Activated CD4-positive, alpha-beta memory T cell treated with anti-CD3 and anti-CD28 coated beads for 36 hours (primary cell): Measurements from ENCODE around the gene PERM1. TPM values are rescaled to one million over a fixed set of nuclear protein-coding genes. Genes with fewer than 3 reads are reported as not detected.

Experiments
- CTCF ChIA-PET: fragments of 350-600 bp; sonication (Branson Sonifier 250); formaldehyde crosslinking; loops from one replicate; lab custom pipeline; 2021; ENCODE audit warnings: antibody characterized with exemption, inconsistent platforms; lab: Charles Lee
- POLR2A ChIA-PET: fragments of 350-600 bp; sonication (Branson Sonifier 250); formaldehyde crosslinking; loops from one replicate; lab custom pipeline; 2021; ENCODE audit warnings: antibody characterized with exemption; lab: Charles Lee
- DNase-seq: peaks from one replicate; pipeline ENCODE4 v3.0.0-alpha.2; 2020
- H3K27ac Mint-ChIP-seq: one replicate; pipeline ENCODE4 v1.8.0; 2021; ENCODE audit warnings: mixed read lengths
- H3K27me3 Mint-ChIP-seq: one replicate; pipeline ENCODE4 v1.8.0; 2021; ENCODE audit warnings: mixed read lengths
- H3K36me3 Mint-ChIP-seq: one replicate; pipeline ENCODE4 v1.8.0; 2021; ENCODE audit warnings: mixed read lengths
- H3K4me1 Mint-ChIP-seq: one replicate; pipeline ENCODE4 v1.8.0; 2021; ENCODE audit warnings: low read depth, mixed read lengths
- H3K4me3 Mint-ChIP-seq: one replicate; pipeline ENCODE4 v1.8.0; 2021; ENCODE audit warnings: mild to moderate bottlenecking, mixed read lengths
- H3K9me3 Mint-ChIP-seq: one replicate; pipeline ENCODE4 v1.8.0; 2021; ENCODE audit warnings: mixed read lengths
- intact Hi-C: fragments of 100-400 bp; cut with micrococcal nuclease; formaldehyde crosslinking; loops from one replicate; pipeline ENCODE4 v1.15.1; 2023
- total RNA-seq, 2 experiments: library from RNA; stranded (reverse); gene quantifications; one replicate each; pipeline ENCODE4 v1.2.3, GENCODE V29; 2021

The PERM1 gene
- total RNA-seq, 2 experiments from 2014 or later: not detected

DNA sequence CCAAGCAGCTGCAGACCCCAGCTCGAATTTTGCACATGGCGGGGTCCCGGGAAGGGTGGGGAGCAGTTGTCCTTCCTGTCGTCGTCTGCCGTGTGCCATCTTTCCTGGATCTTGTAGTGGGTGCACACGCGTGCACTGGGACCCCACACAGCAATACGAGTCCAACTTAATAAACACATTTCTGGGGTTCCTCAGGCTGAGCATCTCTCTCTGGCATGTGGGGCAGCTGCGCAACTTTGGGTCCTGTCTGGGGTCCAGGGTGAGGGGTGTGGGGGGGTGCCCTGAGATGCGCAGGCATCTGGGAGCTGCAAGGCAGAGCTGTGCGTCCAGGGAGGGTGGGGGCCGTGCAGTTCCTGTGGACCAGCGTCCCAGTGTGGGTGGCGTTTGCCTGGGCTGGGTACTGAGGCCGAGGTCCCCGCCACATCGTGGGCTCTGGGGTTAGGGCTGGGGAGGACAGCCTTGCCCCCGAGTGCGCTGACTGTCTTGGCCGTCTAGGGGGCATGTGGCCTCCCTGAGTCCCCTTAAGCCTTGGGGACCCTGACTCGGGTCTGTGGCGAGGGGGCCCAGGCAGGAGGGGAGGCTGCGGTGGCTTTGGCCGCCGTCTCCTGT lies 16.3 kb downstream of the PERM1 start:
- peaks cover 11% of the 10 kb centered on the region for H3K4me1 Mint-ChIP-seq
- H3K9me3 Mint-ChIP-seq: peaks cover 2% of the 10 kb centered on the region
- H3K27me3 Mint-ChIP-seq: no peaks in the 10 kb centered on the region
- DNase-seq: no peak
- H3K4me3 Mint-ChIP-seq: peak overlapping the region; percentile 56
- POLR2A ChIA-PET: no interaction called here
- CTCF ChIA-PET: no interaction called here
- peaks cover 3% of the 10 kb centered on the region for H3K36me3 Mint-ChIP-seq
- intact Hi-C loops: loop anchor here (10.0 kb wide), 1 partner anchor 99 kb away; no protein-coding TSS in a partner anchor
- peak overlapping the region; percentile 42 for H3K27ac Mint-ChIP-seq

DNA sequence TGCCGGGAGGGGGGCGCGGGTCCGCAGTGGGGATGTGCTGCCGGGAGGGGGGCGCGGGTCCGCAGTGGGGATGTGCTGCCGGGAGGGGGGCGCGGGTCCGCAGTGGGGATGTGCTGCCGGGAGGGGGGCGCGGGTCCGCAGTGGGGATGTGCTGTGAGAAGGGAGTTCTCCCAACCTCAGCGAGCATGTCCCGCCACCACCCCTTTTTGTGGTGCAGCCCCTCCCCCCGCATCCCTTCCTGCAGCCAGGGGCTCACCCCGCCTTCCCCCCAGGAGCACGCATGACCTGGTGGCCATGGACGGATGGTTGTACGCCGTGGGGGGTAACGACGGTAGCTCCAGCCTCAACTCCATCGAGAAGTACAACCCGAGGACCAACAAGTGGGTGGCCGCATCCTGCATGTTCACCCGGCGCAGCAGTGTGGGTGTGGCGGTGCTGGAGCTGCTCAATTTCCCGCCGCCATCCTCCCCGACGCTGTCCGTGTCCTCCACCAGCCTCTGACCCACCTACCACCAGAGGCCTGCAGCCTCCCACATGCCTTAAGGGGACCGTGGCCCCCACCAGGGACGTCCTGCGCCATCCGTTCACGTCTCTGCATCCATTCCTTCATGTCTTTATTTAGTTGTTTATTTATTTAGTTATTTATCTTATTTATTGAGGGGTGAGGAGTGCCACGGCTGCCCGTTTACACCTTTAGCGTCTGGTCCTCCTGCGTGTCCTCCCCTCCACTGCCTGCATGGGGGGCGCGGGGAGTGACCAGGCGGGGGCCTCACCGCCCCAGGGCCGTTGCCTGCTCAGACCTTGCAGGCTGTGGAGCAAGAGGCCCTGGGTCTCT lies 17.0 kb downstream of the PERM1 start:
- intact Hi-C loops: loop anchor here (10.0 kb wide), 1 partner anchor 100 kb away; no protein-coding TSS in a partner anchor
- peaks cover 2% of the 10 kb centered on the region for H3K9me3 Mint-ChIP-seq
- POLR2A ChIA-PET: no interaction called here

DNA sequence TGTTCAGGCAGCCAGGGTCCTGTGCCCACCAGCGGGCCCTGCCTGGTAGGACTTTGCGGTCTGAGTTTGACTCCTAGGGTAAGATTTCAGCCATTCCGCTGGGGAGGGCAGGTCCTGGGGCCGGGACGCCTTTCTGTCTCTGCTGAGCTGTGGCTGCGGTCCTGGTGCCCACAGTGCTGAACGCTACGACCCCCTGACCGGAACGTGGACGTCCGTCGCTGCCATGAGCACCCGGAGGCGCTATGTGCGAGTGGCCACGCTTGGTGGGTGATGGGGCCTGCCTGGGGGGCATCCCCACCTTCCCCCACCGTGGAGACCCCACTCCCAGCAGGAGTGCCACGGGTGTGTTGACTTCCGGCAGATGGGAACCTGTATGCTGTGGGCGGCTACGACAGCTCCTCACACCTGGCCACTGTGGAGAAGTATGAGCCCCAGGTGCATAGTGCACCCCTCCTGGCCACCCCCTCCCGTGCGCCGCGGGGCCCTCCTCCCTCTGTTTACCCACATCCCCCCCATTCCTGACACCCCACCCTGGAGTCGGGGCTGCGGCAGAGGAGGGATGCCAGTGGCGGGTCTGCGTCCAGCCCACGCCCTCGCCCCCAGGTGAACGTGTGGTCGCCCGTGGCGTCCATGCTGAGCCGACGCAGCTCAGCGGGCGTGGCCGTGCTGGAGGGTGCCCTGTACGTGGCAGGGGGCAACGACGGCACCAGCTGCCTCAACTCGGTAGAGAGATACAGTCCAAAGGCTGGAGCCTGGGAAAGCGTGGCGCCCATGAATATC lies 18.0 kb downstream of the PERM1 start:
- Mint-ChIP-seq H3K36me3 (peaks cover 3% of the 10 kb centered on the region), H3K4me1 (peaks cover 11% of the 10 kb centered on the region), H3K27ac (no peak overlapping the region), H3K4me3 (no peak overlapping the region), H3K27me3 (no peaks in the 10 kb centered on the region), H3K9me3 (no peaks in the 10 kb centered on the region)
- DNase-seq: no peak
- ChIA-PET CTCF (no interaction called here), POLR2A (no interaction called here)
- intact Hi-C loops: loop anchor here (10.0 kb wide), 1 partner anchor 101 kb away; no protein-coding TSS in a partner anchor

More for the DNA sequence above, 17.0 kb downstream of the PERM1 start:
- Mint-ChIP-seq H3K4me1 (peaks cover 11% of the 10 kb centered on the region), H3K4me3 (no peak overlapping the region), H3K27ac (no peak overlapping the region), H3K27me3 (no peaks in the 10 kb centered on the region), H3K36me3 (peaks cover 3% of the 10 kb centered on the region)
- no peak for DNase-seq
- CTCF ChIA-PET: no interaction called here

DNA sequence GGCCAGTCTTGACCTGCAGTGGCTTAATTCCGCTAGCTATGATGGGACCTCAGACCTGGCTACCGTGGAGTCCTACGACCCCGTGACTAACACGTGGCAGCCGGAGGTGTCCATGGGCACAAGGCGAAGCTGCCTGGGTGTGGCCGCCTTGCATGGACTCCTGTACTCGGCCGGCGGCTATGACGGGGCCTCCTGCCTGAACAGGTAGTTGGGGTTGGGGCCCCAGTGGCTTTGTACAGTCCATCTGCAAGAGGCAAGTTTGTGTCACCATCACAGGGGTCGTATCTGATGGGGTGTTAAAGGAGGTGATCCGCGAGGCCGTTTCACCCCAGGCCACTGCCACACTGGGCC lies 18.6 kb downstream of the PERM1 start:
- no peaks in the 10 kb centered on the region for H3K9me3 Mint-ChIP-seq
- POLR2A ChIA-PET: no interaction called here
- CTCF ChIA-PET: no interaction called here
- H3K36me3 Mint-ChIP-seq: peaks cover 4% of the 10 kb centered on the region
- peaks cover 14% of the 10 kb centered on the region for H3K4me1 Mint-ChIP-seq
- H3K27me3 Mint-ChIP-seq: no peaks in the 10 kb centered on the region
- DNase-seq: no peak
- H3K27ac Mint-ChIP-seq: no peak overlapping the region
- intact Hi-C loops: loop anchor here (10.0 kb wide), 1 partner anchor 102 kb away; no protein-coding TSS in a partner anchor
- H3K4me3 Mint-ChIP-seq: no peak overlapping the region

DNA sequence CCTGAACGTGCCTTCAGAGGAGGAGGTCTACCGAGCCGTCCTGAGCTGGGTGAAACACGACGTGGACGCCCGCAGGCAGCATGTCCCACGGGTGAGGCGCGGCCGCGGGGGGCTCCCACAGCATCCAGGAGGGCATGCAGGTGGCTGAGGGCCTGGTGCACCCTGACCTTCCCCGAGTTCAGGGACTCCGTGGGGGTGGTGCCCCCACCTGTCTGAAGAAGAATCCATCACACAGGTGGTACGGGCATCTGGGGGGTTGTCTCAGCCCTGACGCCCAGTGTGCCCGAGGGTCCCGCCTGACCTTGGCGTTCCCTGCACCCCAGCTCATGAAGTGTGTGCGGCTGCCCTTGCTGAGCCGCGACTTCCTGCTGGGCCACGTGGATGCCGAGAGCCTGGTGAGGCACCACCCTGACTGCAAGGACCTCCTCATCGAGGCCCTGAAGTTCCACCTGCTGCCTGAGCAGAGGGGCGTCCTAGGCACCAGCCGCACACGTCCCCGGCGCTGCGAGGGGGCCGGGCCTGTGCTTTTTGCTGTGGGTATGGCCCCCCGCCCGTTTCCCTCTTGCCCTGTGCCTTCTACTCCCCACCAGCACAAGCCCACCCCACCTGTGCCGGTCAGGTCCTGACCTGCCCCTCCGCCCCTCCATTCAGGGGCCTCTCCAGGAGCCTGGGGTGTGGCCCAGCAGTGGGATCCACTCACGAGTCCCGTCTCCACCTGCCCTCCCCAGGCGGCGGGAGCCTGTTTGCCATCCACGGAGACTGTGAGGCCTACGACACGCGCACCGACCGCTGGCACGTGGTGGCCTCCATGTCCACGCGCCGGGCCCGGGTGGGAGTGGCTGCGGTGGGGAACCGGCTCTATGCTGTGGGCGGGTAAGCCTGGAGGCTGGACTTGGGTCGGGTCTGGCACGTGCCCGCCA lies 19.3 kb downstream of the PERM1 start:
- Mint-ChIP-seq H3K4me1 (peaks cover 16% of the 10 kb centered on the region), H3K36me3 (peaks cover 6% of the 10 kb centered on the region), H3K4me3 (no peak overlapping the region), H3K27me3 (no peaks in the 10 kb centered on the region), H3K27ac (no peak overlapping the region), H3K9me3 (no peaks in the 10 kb centered on the region)
- ChIA-PET POLR2A (no interaction called here), CTCF (no interaction called here)
- no peak for DNase-seq
- intact Hi-C loops: loop anchor here (10.0 kb wide), 1 partner anchor 102 kb away; no protein-coding TSS in a partner anchor

DNA sequence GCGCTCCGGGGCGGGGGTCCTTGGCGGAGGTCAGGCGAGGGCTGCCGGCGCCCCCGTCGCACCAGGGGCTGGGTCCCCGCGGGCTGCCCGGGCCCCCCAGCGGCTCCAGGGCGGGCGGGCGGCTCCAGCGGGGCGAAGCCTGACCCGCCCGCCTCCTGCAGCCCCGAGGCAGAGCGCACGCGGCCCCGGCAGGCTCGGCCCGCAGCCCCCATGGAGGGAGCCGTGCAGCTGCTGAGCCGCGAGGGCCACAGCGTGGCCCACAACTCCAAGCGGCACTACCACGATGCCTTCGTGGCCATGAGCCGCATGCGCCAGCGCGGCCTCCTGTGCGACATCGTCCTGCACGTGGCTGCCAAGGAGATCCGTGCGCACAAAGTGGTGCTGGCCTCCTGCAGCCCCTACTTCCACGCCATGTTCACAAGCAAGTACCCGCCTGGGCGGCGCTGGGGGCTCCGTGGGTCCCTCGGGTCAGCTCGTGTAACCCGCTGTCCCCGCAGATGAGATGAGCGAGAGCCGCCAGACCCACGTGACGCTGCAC lies 20.7 kb downstream of the PERM1 start:
- DNase-seq: no peak
- intact Hi-C loops: loop anchor here (10.0 kb wide), 1 partner anchor 104 kb away; no protein-coding TSS in a partner anchor
- H3K27ac Mint-ChIP-seq: no peak overlapping the region
- ChIA-PET POLR2A (interaction anchor here (0.8 kb wide), 1 partner anchor 53 kb away, joined by 3 read pairs; no protein-coding TSS in a partner anchor), CTCF (interaction anchor here (1.0 kb wide), 1 partner anchor 15 kb away, joined by 3 read pairs; no protein-coding TSS in a partner anchor)
- peaks cover 22% of the 10 kb centered on the region for H3K4me1 Mint-ChIP-seq
- no peaks in the 10 kb centered on the region for H3K9me3 Mint-ChIP-seq
- no peaks in the 10 kb centered on the region for H3K27me3 Mint-ChIP-seq
- H3K4me3 Mint-ChIP-seq: peak overlapping the region; percentile 49
- H3K36me3 Mint-ChIP-seq: peaks cover 15% of the 10 kb centered on the region

DNA sequence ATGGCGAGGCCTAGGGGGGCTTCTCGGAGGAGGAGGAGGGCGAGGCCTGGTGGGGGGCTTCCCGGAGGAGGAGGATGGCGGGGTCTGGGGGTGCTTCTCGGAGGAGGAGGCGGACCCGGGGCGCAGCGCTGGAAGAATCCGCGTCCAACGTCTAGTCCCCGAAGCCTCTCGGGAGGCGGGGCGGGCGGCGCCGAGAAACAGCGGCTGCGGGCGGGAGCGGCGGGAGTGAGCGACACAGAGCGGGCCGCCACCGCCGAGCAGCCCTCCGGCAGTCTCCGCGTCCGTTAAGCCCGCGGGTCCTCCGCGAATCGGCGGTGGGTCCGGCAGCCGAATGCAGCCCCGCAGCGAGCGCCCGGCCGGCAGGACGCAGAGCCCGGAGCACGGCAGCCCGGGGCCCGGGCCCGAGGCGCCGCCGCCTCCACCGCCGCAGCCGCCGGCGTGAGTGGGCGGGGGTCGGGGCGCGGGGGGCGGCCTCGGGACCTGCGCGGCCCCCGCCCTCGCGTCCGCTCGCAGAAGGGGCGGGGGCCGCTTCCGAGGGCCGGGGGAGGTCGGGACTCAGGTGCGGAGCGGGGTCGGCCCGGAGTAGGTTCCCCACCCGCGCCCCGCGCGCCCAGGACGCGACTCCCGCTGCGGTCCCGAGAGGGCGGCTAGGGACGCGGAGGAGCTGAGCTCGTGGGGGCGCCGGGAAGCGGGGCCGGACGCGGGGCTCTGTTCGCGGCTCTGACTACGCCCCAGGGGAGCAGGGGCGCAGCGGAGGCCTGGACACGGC lies 21.3 kb downstream of the PERM1 start, which contains the start of gene KLHL17:
KLHL17 (plus strand) TSS at position 222 of the 769 bp plus-strand sequence; CDS start at position 332, 110 bp downstream.
- intact Hi-C loops: loop anchor here (10.0 kb wide), 1 partner anchor 104 kb away; no protein-coding TSS in a partner anchor
- POLR2A ChIA-PET: interaction anchor here (0.8 kb wide), 1 partner anchor 54 kb away, joined by 3 read pairs; no protein-coding TSS in a partner anchor

DNA sequence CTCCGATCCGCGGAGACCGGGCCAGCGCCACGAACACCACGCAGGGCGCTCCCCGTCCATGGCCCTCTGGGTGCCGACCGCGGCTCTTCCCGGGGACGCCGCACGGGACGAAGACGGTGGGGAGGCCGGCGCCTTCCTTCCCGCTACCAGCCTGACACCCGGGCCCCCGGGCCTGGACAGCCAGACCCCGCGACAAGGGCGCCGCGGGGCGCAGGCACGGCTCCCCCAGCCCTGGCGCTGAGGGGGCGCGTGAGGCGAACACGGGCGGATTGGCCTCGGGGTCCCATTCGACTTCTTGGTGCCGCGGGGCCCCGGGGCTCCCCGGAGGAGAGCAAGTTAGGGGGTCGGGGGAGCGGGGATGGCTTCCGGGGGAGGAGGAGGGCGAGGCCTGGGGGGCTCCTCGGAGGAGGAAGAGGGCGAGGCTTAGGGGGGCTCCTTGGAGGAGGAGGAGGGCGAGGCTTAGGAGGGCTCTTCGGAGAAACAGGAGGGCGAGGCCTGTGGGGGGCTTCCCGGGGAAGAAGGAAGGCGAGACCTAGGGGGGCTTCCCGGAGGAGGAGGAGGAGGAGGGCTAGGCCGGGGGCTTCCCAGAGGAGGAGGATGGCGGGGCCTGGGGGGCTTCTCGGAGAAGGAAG lies 22.0 kb downstream of the PERM1 start:
- Mint-ChIP-seq H3K36me3 (peaks cover 26% of the 10 kb centered on the region), H3K4me3 (peak overlapping the region; percentile 92), H3K27ac (no peak overlapping the region), H3K4me1 (peaks cover 16% of the 10 kb centered on the region), H3K27me3 (no peaks in the 10 kb centered on the region), H3K9me3 (no peaks in the 10 kb centered on the region)
- ChIA-PET POLR2A (interaction anchor here (1.1 kb wide), 1 partner anchor 54 kb away, joined by 5 read pairs; no protein-coding TSS in a partner anchor), CTCF (interaction anchor here (1.0 to 1.4 kb wide), 2 partner anchors 25 to 33 kb away, joined by 3 to 4 read pairs; no protein-coding TSS in a partner anchor)
- intact Hi-C loops: loop anchor here (10.0 kb wide), 1 partner anchor 105 kb away; no protein-coding TSS in a partner anchor
- no peak for DNase-seq

More for the DNA sequence above, 21.3 kb downstream of the PERM1 start, which contains the start of gene KLHL17:
- H3K27ac Mint-ChIP-seq: no peak within 1 kb of the TSS
- peak; percentile 88 for DNase-seq
- H3K36me3 Mint-ChIP-seq: peaks cover 21% of the 10 kb centered on the region
- H3K27me3 Mint-ChIP-seq: no peaks in the 10 kb centered on the region
- no peaks in the 10 kb centered on the region for H3K9me3 Mint-ChIP-seq
- peaks cover 17% of the 10 kb centered on the region for H3K4me1 Mint-ChIP-seq
- peak within 1 kb of the TSS; percentile 92 for H3K4me3 Mint-ChIP-seq
- CTCF ChIA-PET: interaction anchor here (1.0 kb wide), 1 partner anchor 16 kb away, joined by 3 read pairs; no protein-coding TSS in a partner anchor

DNA sequence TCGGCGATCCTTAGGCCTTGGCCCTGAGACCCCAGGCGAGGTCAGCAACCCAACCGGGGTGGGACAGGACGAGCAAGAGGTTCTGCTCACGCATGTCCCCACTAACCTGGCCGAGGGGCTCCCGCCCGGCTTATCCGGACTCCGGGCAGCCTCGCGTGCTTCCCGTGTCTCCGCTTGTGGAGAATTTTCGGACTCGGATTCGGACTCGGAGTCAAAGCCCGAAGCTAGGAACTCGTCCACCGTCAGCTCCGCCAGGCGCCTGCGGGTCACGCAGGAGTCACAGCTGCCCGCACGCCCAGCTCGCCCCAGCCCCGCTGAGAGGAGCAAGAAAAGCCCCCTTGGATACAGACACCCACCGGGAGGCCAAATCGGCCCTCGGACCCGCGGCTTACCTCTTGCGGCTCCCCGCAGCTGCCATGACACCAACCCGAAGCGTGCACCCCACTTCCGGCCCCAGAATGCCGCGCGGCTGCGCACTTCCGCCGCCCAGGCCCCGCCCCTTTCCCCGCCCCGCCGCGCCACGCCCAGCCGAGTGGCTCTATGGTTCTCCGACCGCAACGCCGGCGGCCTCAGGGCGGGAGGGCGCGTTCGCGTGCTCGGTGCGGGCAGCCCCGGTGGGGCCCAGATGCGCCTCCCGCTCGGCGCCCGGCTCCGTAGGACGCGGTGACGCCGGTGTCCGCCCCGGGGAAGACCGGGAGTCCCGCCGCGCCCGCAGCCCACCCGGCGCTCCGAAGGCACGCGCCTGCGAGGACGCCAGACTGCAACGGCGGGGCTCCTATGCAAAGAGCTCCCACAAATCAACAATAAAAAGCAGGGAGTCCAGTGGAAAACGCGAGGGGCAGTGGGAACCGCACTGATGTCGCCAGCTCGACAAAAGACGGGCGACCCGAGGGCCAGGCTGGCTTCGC lies 22.8 kb downstream of the PERM1 start, which contains the start of gene NOC2L:
NOC2L (minus strand) TSS at position 434 of the 908 bp plus-strand sequence; CDS start at position 418, 16 bp downstream.
- POLR2A ChIA-PET: interaction anchor here (0.7 to 1.1 kb wide), 2 partner anchors 9 to 53 kb away, joined by 4 to 5 read pairs; no protein-coding TSS in a partner anchor
- CTCF ChIA-PET: interaction anchor here (0.7 to 1.4 kb wide), 4 partner anchors 25 to 90 kb away, joined by 3 to 5 read pairs (median 4); no protein-coding TSS in a partner anchor
- H3K27me3 Mint-ChIP-seq: no peaks in the 10 kb centered on the region
- H3K36me3 Mint-ChIP-seq: peaks cover 33% of the 10 kb centered on the region
- intact Hi-C loops: no loop called here
- H3K27ac Mint-ChIP-seq: peak within 1 kb of the TSS; percentile 69
- H3K9me3 Mint-ChIP-seq: no peaks in the 10 kb centered on the region
- H3K4me1 Mint-ChIP-seq: peaks cover 16% of the 10 kb centered on the region
- peak within 1 kb of the TSS; percentile 92 for H3K4me3 Mint-ChIP-seq
- DNase-seq: peak; percentile 98
